ENCODE results near the gene BSPRY.

BSPRY gene

DNA sequence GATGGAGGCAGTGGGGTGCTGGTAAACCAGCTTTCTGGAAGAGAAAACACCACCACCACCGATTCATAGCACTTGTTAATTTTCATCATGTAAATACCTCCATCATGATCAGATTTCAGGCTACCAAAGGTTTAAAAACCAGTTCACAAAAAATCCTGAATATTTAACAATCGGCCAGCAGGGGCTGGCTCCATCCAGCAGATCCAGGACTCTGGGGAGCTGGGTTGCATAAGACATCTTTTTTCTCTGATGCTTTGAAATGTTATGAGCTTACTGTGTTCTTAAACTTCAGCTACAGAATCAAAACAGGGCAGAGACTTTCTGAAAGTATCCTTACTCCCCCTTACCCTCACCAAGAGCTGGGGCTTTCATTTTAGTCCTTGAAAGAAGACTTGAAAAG is 31.6 kb upstream of the BSPRY start:
- TF ChIP-seq EZH2phosphoT487 (IDR thresholded peaks at IDR 0.05; ENCODE audit: borderline replicate concordance), result no peak
- TF ChIP-seq CTCF (conservative IDR thresholded peaks at IDR 0.05; ENCODE audit: low read length), result 0 out of 2 replicates have a peak, but pooled peaks have one; percentile 17
- no peak overlapping the region for H3K4me2 ChIP-seq (ENCODE audit: low read depth, low read length, poor library complexity, severe bottlenecking)

DNA sequence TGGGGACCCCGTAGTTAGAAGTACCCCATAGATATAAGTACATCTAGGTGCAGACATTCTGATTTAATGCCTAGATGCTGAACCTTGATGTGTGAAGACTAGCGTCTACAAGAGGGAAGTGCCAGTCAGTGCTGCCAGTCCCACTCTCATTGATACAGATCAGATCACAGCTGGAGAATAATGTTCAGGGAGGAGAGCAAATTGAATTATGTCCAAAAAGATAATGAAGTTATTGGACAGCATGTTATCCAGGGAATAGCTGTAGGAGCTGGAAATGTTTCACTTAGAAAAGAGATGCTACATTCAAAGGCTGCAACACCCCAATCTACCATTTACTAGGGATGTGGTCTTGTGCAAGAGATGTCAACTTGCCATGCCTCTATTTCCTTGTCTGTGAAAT is 30.3 kb upstream of the BSPRY start:
- no peaks in the 10 kb centered on the region for H3K4me1 ChIP-seq (ENCODE audit: insufficient read depth, low read length, poor library complexity, severe bottlenecking)
- H3K36me3 ChIP-seq (ENCODE audit: insufficient read depth, low read length), result no peaks in the 10 kb centered on the region
- H3F3A ChIP-seq (ENCODE audit: low read depth), result no peaks in the 10 kb centered on the region
- TF ChIP-seq CTCF (conservative IDR thresholded peaks at IDR 0.05; ENCODE audit: low read length), result no peak
- no peak for TF ChIP-seq EZH2phosphoT487 (IDR thresholded peaks at IDR 0.05; ENCODE audit: borderline replicate concordance)
- H3K9me2 ChIP-seq (replicated peaks; ENCODE audit: low read depth, low read length), result no peaks in the 10 kb centered on the region
- H2AFZ ChIP-seq (ENCODE audit: low read length), result no peak overlapping the region
- H3K4me2 ChIP-seq (ENCODE audit: low read depth, low read length, poor library complexity, severe bottlenecking), result no peak overlapping the region
- H3K4me3 ChIP-seq (ENCODE audit: low read length, poor library complexity, severe bottlenecking), result no peak overlapping the region
- no peaks in the 10 kb centered on the region for H3K9me3 ChIP-seq (ENCODE audit: insufficient read depth, low read depth, low read length)
- no peak overlapping the region for H3K9ac ChIP-seq (ENCODE audit: low read depth, low read length, poor library complexity, severe bottlenecking)
- H3K79me2 ChIP-seq (ENCODE audit: insufficient read depth, low read length), result no peaks in the 10 kb centered on the region
- no peaks in the 10 kb centered on the region for H4K20me1 ChIP-seq (ENCODE audit: insufficient read depth, low read length, poor library complexity, severe bottlenecking)
- no peaks in the 10 kb centered on the region for H3K27me3 ChIP-seq (ENCODE audit: insufficient read depth, low read length, poor library complexity, severe bottlenecking)

More for the DNA sequence above, 31.6 kb upstream of the BSPRY start:
- H3F3A ChIP-seq (ENCODE audit: low read depth), result no peaks in the 10 kb centered on the region
- no peak overlapping the region for H2AFZ ChIP-seq (ENCODE audit: low read length)
- H3K36me3 ChIP-seq (ENCODE audit: insufficient read depth, low read length), result no peaks in the 10 kb centered on the region
- no peak overlapping the region for H3K4me3 ChIP-seq (ENCODE audit: low read length, poor library complexity, severe bottlenecking)
- H3K79me2 ChIP-seq (ENCODE audit: insufficient read depth, low read length), result no peaks in the 10 kb centered on the region
- H3K9ac ChIP-seq (ENCODE audit: low read depth, low read length, poor library complexity, severe bottlenecking), result no peak overlapping the region
- no peaks in the 10 kb centered on the region for H3K27me3 ChIP-seq (ENCODE audit: insufficient read depth, low read length, poor library complexity, severe bottlenecking)
- no peaks in the 10 kb centered on the region for H3K4me1 ChIP-seq (ENCODE audit: insufficient read depth, low read length, poor library complexity, severe bottlenecking)
- no peaks in the 10 kb centered on the region for H3K9me2 ChIP-seq (replicated peaks; ENCODE audit: low read depth, low read length)
- no peaks in the 10 kb centered on the region for H3K9me3 ChIP-seq (ENCODE audit: insufficient read depth, low read depth, low read length)
- H4K20me1 ChIP-seq (ENCODE audit: insufficient read depth, low read length, poor library complexity, severe bottlenecking), result no peaks in the 10 kb centered on the region

- H3K79me2 ChIP-seq (ENCODE audit: insufficient read depth, low read length), result no peaks in the 10 kb centered on the region
- no peaks in the 10 kb centered on the region for H4K20me1 ChIP-seq (ENCODE audit: insufficient read depth, low read length, poor library complexity, severe bottlenecking)
- H3K36me3 ChIP-seq (ENCODE audit: insufficient read depth, low read length), result no peaks in the 10 kb centered on the region
- no peaks in the 10 kb centered on the region for H3K9me3 ChIP-seq (ENCODE audit: insufficient read depth, low read depth, low read length)
- H3K9ac ChIP-seq (ENCODE audit: low read depth, low read length, poor library complexity, severe bottlenecking), result no peak overlapping the region
- H3K27me3 ChIP-seq (ENCODE audit: insufficient read depth, low read length, poor library complexity, severe bottlenecking), result no peaks in the 10 kb centered on the region
- no peak overlapping the region for H3K4me3 ChIP-seq (ENCODE audit: low read length, poor library complexity, severe bottlenecking)
- H2AFZ ChIP-seq (ENCODE audit: low read length), result no peak overlapping the region
- no peaks in the 10 kb centered on the region for H3K9me2 ChIP-seq (replicated peaks; ENCODE audit: low read depth, low read length)
- no peaks in the 10 kb centered on the region for H3K4me1 ChIP-seq (ENCODE audit: insufficient read depth, low read length, poor library complexity, severe bottlenecking)
- TF ChIP-seq EZH2phosphoT487 (IDR thresholded peaks at IDR 0.05; ENCODE audit: borderline replicate concordance), result no peak
- TF ChIP-seq CTCF (conservative IDR thresholded peaks at IDR 0.05; ENCODE audit: low read length), result no peak
- H3F3A ChIP-seq (ENCODE audit: low read depth), result no peaks in the 10 kb centered on the region
- H3K4me2 ChIP-seq (ENCODE audit: low read depth, low read length, poor library complexity, severe bottlenecking), result no peak overlapping the region
These were observed 29.3 kb upstream of the BSPRY start for GRCh38 chr9:113320051-113320450.

Measured in Loucy (cell line).